H1 (cell line): ENCODE measurements around the gene PNPLA1. TPM values are rescaled to one million over a fixed set of nuclear protein-coding genes. Genes with fewer than 3 reads are reported as not detected.

Experiments used
- CTCF ChIA-PET: fragments of 300-600 bp; sonication (Branson Sonifier 250); formaldehyde crosslinking; loops from one replicate; lab custom pipeline; 2021; ENCODE audit not compliant: partially characterized antibody; lab: Charles Lee
- POLR2A ChIA-PET: fragments of 300-600 bp; sonication (Branson Sonifier 250); formaldehyde crosslinking; loops from one replicate; lab custom pipeline; 2021; ENCODE audit warnings: inconsistent platforms; ENCODE audit not compliant: partially characterized antibody; lab: Charles Lee
- DNase-seq, 2 experiments: peaks; one replicate each; pipeline versions ENCODE4 v3.0.0 to v3.0.0-alpha.2; 2010 to 2022; ENCODE audit warnings: low spot score in 2 of 2, low read depth in 1 of 2, mixed read lengths in 1 of 2
- FAIRE-seq: peaks from 2 replicates; lab custom pipeline; 2011; peaks lifted over from hg19 to GRCh38; lab: Jason Lieb, UNC
- H2AFZ ChIP-seq: 2 replicates; pipeline ENCODE4 v1.8.1; 2012; ENCODE audit warnings: low read length, inconsistent platforms
- H2AK5ac ChIP-seq: 2 replicates; pipeline ENCODE4 v1.6.1; 2013; ENCODE audit warnings: low read depth, low read length
- H2BK120ac ChIP-seq: replicated peaks from 2 replicates; pipeline ENCODE3; 2013; ENCODE audit warnings: low read depth, low read length, inconsistent platforms
- H2BK12ac ChIP-seq: 2 replicates; pipeline ENCODE4 v1.6.1; 2013; ENCODE audit warnings: low read depth, low read length
- H2BK15ac ChIP-seq: 2 replicates; pipeline ENCODE4 v1.6.1; 2013; ENCODE audit warnings: low read length
- H2BK20ac ChIP-seq: 2 replicates; pipeline ENCODE4 v1.6.1; 2013; ENCODE audit warnings: low read length
- H2BK5ac ChIP-seq: 2 replicates; pipeline ENCODE4 v1.6.1; 2013; ENCODE audit warnings: low read depth, low read length
- H3K14ac ChIP-seq: 2 replicates; pipeline ENCODE4 v1.6.1; 2013; ENCODE audit warnings: inconsistent platforms; ENCODE audit not compliant: insufficient read length
- H3K18ac ChIP-seq: 2 replicates; pipeline ENCODE4 v1.6.1; 2013; ENCODE audit warnings: low read length; ENCODE audit errors: extremely low read depth
- H3K23ac ChIP-seq: 2 replicates; pipeline ENCODE4 v1.6.1; 2013; ENCODE audit warnings: inconsistent platforms; ENCODE audit not compliant: insufficient read length
- H3K23me2 ChIP-seq: 2 replicates; pipeline ENCODE4 v1.6.1; 2013; ENCODE audit warnings: low read depth, low read length
- H3K27ac ChIP-seq: 2 replicates; pipeline ENCODE4 v1.6.1; 2011; ENCODE audit warnings: low read depth, low read length, inconsistent platforms
- H3K27me3 ChIP-seq, 4 experiments: replicated peaks in 1 of 4; 1 replicate in 1 of 4; 2 replicates in 3 of 4; pipeline versions ENCODE4 v1.6.1 to v1.8.1; 2011 to 2013; ENCODE audit warnings: low read length in 3 of 4, mild to moderate bottlenecking in 3 of 4, inconsistent platforms in 2 of 4, mixed read lengths in 2 of 4, moderate library complexity in 1 of 4; ENCODE audit not compliant: control insufficient read depth in 3 of 4, insufficient read depth in 3 of 4; ENCODE audit errors: extremely low read depth in 1 of 4
- H3K36me3 ChIP-seq, 4 experiments: 2 replicates each; pipeline versions ENCODE4 v1.6.1 to v1.8.1; 2011 to 2013; ENCODE audit warnings: mild to moderate bottlenecking in 4 of 4, low read length in 3 of 4, moderate library complexity in 2 of 4, control low read depth in 1 of 4, inconsistent platforms in 1 of 4; ENCODE audit not compliant: insufficient read depth in 4 of 4, control insufficient read depth in 2 of 4
- H3K4ac ChIP-seq: replicated peaks from 2 replicates; pipeline ENCODE3; 2013; ENCODE audit warnings: low read length, low read depth, mixed read lengths, inconsistent platforms; ENCODE audit not compliant: insufficient read length
- H3K4me1 ChIP-seq, 4 experiments: replicated peaks in 1 of 4; 1 replicate in 1 of 4; 2 replicates in 3 of 4; pipeline versions ENCODE4 v1.6.1 to v1.8.1; 2011 to 2013; ENCODE audit warnings: low read length in 3 of 4, inconsistent platforms in 2 of 4, mixed read lengths in 1 of 4; ENCODE audit not compliant: insufficient read depth in 4 of 4, control insufficient read depth in 3 of 4
- H3K4me2 ChIP-seq, 2 experiments: 2 replicates each; pipeline versions ENCODE4 v1.6.1 to v1.8.1; 2011 to 2013; ENCODE audit warnings: low read depth in 2 of 2, low read length in 2 of 2, control low read depth in 1 of 2, inconsistent platforms in 1 of 2, mild to moderate bottlenecking in 1 of 2; ENCODE audit not compliant: insufficient read depth in 1 of 2
- H3K4me3 ChIP-seq, 4 experiments: fragments of 200-600, 300-600 bp in 1 of 4; sonication (generic), shearing (Covaris generic), sonication (Bioruptor Twin) in 1 of 4; 2 replicates each; pipeline versions ENCODE4 v1.5.1 to v1.8.1; 2011 to 2016; ENCODE audit warnings: low read length in 4 of 4, low read depth in 3 of 4, control low read depth in 2 of 4, inconsistent platforms in 2 of 4, mild to moderate bottlenecking in 2 of 4, mixed read lengths in 1 of 4, moderate library complexity in 1 of 4; ENCODE audit not compliant: insufficient read depth in 2 of 4; ENCODE audit errors: extremely low read depth in 1 of 4
- H3K56ac ChIP-seq: replicated peaks from 2 replicates; pipeline ENCODE3; 2013; ENCODE audit warnings: low read depth, mild to moderate bottlenecking, mixed read lengths, low read length, inconsistent platforms; ENCODE audit not compliant: insufficient read length
- H3K79me1 ChIP-seq: 2 replicates; pipeline ENCODE4 v1.6.1; 2013; ENCODE audit warnings: low read depth, low read length, control low read depth
- H3K79me2 ChIP-seq, 2 experiments: 2 replicates each; pipeline versions ENCODE4 v1.6.1 to v1.8.1; 2012 to 2013; ENCODE audit warnings: low read length in 2 of 2, mild to moderate bottlenecking in 2 of 2, inconsistent platforms in 1 of 2; ENCODE audit not compliant: insufficient read depth in 2 of 2, control insufficient read depth in 1 of 2
- H3K9ac ChIP-seq, 4 experiments: replicated peaks in 1 of 4; 1 replicate in 1 of 4; 2 replicates in 3 of 4; pipeline versions ENCODE4 v1.6.1 to v1.8.1; 2011 to 2013; ENCODE audit warnings: low read depth in 3 of 4, low read length in 3 of 4, control low read depth in 2 of 4, mild to moderate bottlenecking in 2 of 4, moderate library complexity in 2 of 4, inconsistent platforms in 1 of 4; ENCODE audit errors: extremely low read depth in 1 of 4
- H3K9me3 ChIP-seq, 2 experiments: 2 replicates each; pipeline versions ENCODE4 v1.6.1 to v1.8.1; 2012 to 2013; ENCODE audit warnings: mild to moderate bottlenecking in 2 of 2, moderate library complexity in 2 of 2, control low read depth in 1 of 2, inconsistent platforms in 1 of 2, low read depth in 1 of 2, low read length in 1 of 2, mixed read lengths in 1 of 2; ENCODE audit not compliant: insufficient read depth in 2 of 2
- H4K20me1 ChIP-seq, 2 experiments: replicated peaks in 1 of 2; 2 replicates each; pipeline versions ENCODE3 to v1.8.1; 2011 to 2013; ENCODE audit warnings: inconsistent platforms in 2 of 2, low read length in 2 of 2, mild to moderate bottlenecking in 1 of 2; ENCODE audit not compliant: insufficient read depth in 2 of 2, control insufficient read depth in 1 of 2
- H4K5ac ChIP-seq: 2 replicates; pipeline ENCODE4 v1.6.1; 2013; ENCODE audit warnings: low read length, low read depth, mixed read lengths, inconsistent platforms; ENCODE audit not compliant: insufficient read length
- H4K8ac ChIP-seq: 2 replicates; pipeline ENCODE4 v1.8.0; 2013; ENCODE audit warnings: mild to moderate bottlenecking, moderate library complexity, low read length, inconsistent platforms; ENCODE audit not compliant: insufficient read depth; ENCODE audit errors: extremely low read depth
- H4K91ac ChIP-seq: replicated peaks from 2 replicates; pipeline ENCODE3; 2013; ENCODE audit warnings: low read length, mixed read lengths, inconsistent platforms; ENCODE audit not compliant: insufficient read length
- CHD2 ChIP-seq: IDR thresholded peaks from 2 replicates; pipeline ENCODE4 v1.6.1; 2012; ENCODE audit warnings: low read length, improper control_type of control experiment
- EZH2 ChIP-seq: fragments of 200-600 bp; sonication (generic); IDR thresholded peaks from 2 replicates; pipeline ENCODE4 v1.7.1; 2012; ENCODE audit warnings: low read depth, mild to moderate bottlenecking, moderate library complexity, low read length, inconsistent platforms; ENCODE audit not compliant: severe bottlenecking
- NANOG ChIP-seq: IDR thresholded peaks from 2 replicates; pipeline ENCODE4 v1.6.1; 2011; ENCODE audit warnings: low read length, low read depth, mild to moderate bottlenecking, inconsistent platforms; ENCODE audit not compliant: insufficient read depth, poor library complexity, severe bottlenecking
- NRF1 ChIP-seq: IDR thresholded peaks from 2 replicates; pipeline ENCODE4 v1.6.1; 2011; ENCODE audit warnings: mild to moderate bottlenecking, low read depth, low read length, improper control_type of control experiment
- POU5F1 ChIP-seq: IDR thresholded peaks from 2 replicates; pipeline ENCODE4 v1.6.1; 2011; ENCODE audit warnings: low read depth, mild to moderate bottlenecking, low read length, moderate library complexity
- RXRA ChIP-seq: IDR thresholded peaks from 2 replicates; pipeline ENCODE4 v1.6.1; 2011; ENCODE audit warnings: low read depth, mild to moderate bottlenecking, low read length, moderate library complexity; ENCODE audit not compliant: insufficient read depth
- SIN3A ChIP-seq, 2 experiments: IDR thresholded peaks in 1 of 2; conservative IDR thresholded peaks in 1 of 2; 2 replicates each; pipeline ENCODE4 v1.6.1; 2011 to 2012; ENCODE audit warnings: low read length in 2 of 2, improper control_type of control experiment in 1 of 2, low read depth in 1 of 2, mild to moderate bottlenecking in 1 of 2
- SIRT6 ChIP-seq: IDR thresholded peaks from one replicate; pipeline ENCODE4 v1.7.1; 2012; ENCODE audit warnings: low read length, inconsistent platforms
- SP1 ChIP-seq: IDR thresholded peaks from 2 replicates; pipeline ENCODE4 v1.6.1; 2011; ENCODE audit warnings: low read depth, low read length
- SP2 ChIP-seq: IDR thresholded peaks from 2 replicates; pipeline ENCODE4 v1.6.1; 2012; ENCODE audit warnings: mild to moderate bottlenecking, low read length, inconsistent platforms
- SRF ChIP-seq: IDR thresholded peaks from 2 replicates; pipeline ENCODE4 v1.6.1; 2011; ENCODE audit warnings: mild to moderate bottlenecking, low read depth, low read length, moderate library complexity
- SUZ12 ChIP-seq: fragments of 200-600 bp; sonication (generic); IDR thresholded peaks from 2 replicates; pipeline ENCODE4 v1.6.1; 2012; ENCODE audit warnings: mild to moderate bottlenecking, inconsistent platforms, low read length, moderate library complexity, mixed read lengths
- WGBS, 2 experiments: shearing (Covaris generic) in 1 of 2; methylation state at CpG; one replicate each; pipeline versions ENCODE4 v1.1.6 to v1.1.7; 2013 to 2015; ENCODE audit warnings: low lambda C conversion rate in 2 of 2, mixed read lengths in 2 of 2, inconsistent platforms in 1 of 2, low coverage in 1 of 2, missing lambda C conversion rate in 1 of 2; ENCODE audit not compliant: insufficient replicate concordance in 2 of 2, insufficient coverage in 1 of 2, insufficient read length in 1 of 2; ENCODE audit errors: extremely low coverage in 1 of 2, missing lambda C conversion rate in 1 of 2; 5-methylcytosine and 5-hydroxymethylcytosine counted together
- polyA plus RNA-seq, 7 experiments: library from polyadenylated mRNA; depleted of rRNA in 3 of 7; stranded (reverse) in 5 of 7; unstranded in 2 of 7; fragments of >200 nt in 5 of 7; fragments of 200-250 nt in 2 of 7; gene quantifications; 1 replicate in 5 of 7; 2 replicates in 1 of 7; 4 replicates in 1 of 7; pipeline versions ENCODE4 v1.2.1 to v1.2.3, GENCODE V29; 2011 to 2013; ENCODE audit warnings: missing spikeins in 2 of 7, mixed read lengths in 2 of 7
- total RNA-seq: library from RNA; stranded (reverse); fragmentation: NEBNext Ultra II Directional; extraction: Animal tissue kit (Norgen Biotek cat#: 25700); gene quantifications from 2 replicates; pipeline ENCODE4 v1.2.1, GENCODE V29; 2021

The PNPLA1 gene
- total and polyA plus RNA-seq, 2 of the 8 experiments (the other 6 are each of a cell fraction or from before 2014, with no cell fraction given), result not detected

DNA sequence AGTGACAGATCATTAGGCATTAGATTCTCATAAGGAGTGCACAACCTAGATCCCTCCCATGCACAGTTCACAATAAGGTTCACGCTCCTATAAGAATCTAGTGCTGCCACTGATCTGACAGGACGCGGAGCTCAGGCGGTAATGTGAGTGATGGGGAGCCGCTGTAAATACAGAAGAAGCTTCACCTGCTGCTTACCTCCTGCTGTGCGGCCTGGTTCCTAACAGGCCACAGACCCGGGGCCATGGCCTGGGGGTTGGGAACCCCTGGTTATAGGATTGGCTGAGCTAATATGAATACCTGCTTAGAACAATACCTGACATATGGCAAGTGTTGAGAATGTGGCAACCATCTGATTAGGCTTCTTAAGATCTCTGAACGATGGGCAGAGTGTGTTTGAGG, 2.4 kb downstream of the PNPLA1 start:
- no peaks in the 10 kb centered on the region for H3K79me1 ChIP-seq
- no peak overlapping the region for H3K4ac ChIP-seq
- H3K14ac ChIP-seq, result no peak overlapping the region
- H4K8ac ChIP-seq, result no peak overlapping the region
- no peak overlapping the region for H3K4me3 ChIP-seq
- no peaks in the 10 kb centered on the region for H3K23me2 ChIP-seq
- H3K27me3 ChIP-seq, result no peaks in the 10 kb centered on the region
- H4K91ac ChIP-seq, result no peak overlapping the region
- 91% methylated on average over 8 of the region's 8 CpGs; no CpG with 5 or more reads in 1 of the 2 experiments for WGBS, 2 experiments
- H3K4me2 ChIP-seq, result no peak overlapping the region
- H3K4me1 ChIP-seq, result peaks cover 0 to 5% (median 0%) of the 10 kb centered on the region in 4 experiments; a peak in 2 of 7 replicates
- no peak overlapping the region for H4K5ac ChIP-seq
- ChIA-PET POLR2A (no interaction called here), CTCF (interaction anchor here (0.7 to 2.1 kb wide), 7 partner anchors 11 to 88 kb away, joined by 3 to 7 read pairs (median 5); no protein-coding TSS in a partner anchor)
- no peaks in the 10 kb centered on the region for H4K20me1 ChIP-seq
- H3K56ac ChIP-seq, result no peak overlapping the region
- H3K23ac ChIP-seq, result no peak overlapping the region
- no peaks in the 10 kb centered on the region for H3K79me2 ChIP-seq
- H2BK15ac ChIP-seq, result no peak overlapping the region
- no peak for DNase-seq
- H2BK12ac ChIP-seq, result no peak overlapping the region
- H2AK5ac ChIP-seq, result no peak overlapping the region
- no peak for FAIRE-seq
- no peak overlapping the region for H3K9ac ChIP-seq
- no peak overlapping the region for H2BK5ac ChIP-seq
- no peaks in the 10 kb centered on the region for H3K9me3 ChIP-seq
- H2AFZ ChIP-seq, result no peak overlapping the region
- no peak overlapping the region for H2BK120ac ChIP-seq
- no peaks in the 10 kb centered on the region for H3K36me3 ChIP-seq
- no peak overlapping the region for H3K18ac ChIP-seq
- H2BK20ac ChIP-seq, result no peak overlapping the region
- no peak overlapping the region for H3K27ac ChIP-seq
- TF ChIP-seq SIRT6 (no peak), SUZ12 (no peak), POU5F1 (no peak), SIN3A (conservative IDR thresholded peaks at IDR 0.05 in 1 of 2, IDR thresholded peaks at IDR 0.05 in 1 of 2; ENCODE audit: low read depth in 1 of 2, low read length in 2 of 2) (no peak), CHD2 (no peak), SP1 (no peak), NANOG (no peak), RXRA (no peak), SP2 (no peak), SRF (no peak), NRF1 (no peak), EZH2 (no peak)
